WERI-Rb-1 (cell line): ENCODE measurements around the gene EVC2.

Source experiments
- DNase-seq: peaks from one replicate; pipeline ENCODE4 v3.0.0-alpha.2; 2020
- H3K27ac ChIP-seq: fragments of 250-450 bp; sonication (Bioruptor Pico); 2 replicates; pipeline ENCODE4 v1.5.1; 2020; ENCODE audit warnings: mild to moderate bottlenecking, moderate library complexity
- H3K27me3 ChIP-seq: fragments of 250-450 bp; sonication (Bioruptor Pico); 2 replicates; pipeline ENCODE4 v1.5.1; 2021; ENCODE audit warnings: mild to moderate bottlenecking, low read depth, moderate library complexity; ENCODE audit not compliant: insufficient read depth, severe bottlenecking
- H3K36me3 ChIP-seq: fragments of 250-450 bp; sonication (Bioruptor Pico); 2 replicates; pipeline ENCODE4 v1.5.1; 2020; ENCODE audit warnings: mild to moderate bottlenecking, moderate library complexity
- H3K4me3 ChIP-seq: 2 replicates; pipeline ENCODE4 v1.5.1; 2011; ENCODE audit warnings: low read depth, mild to moderate bottlenecking, control low read depth, low read length
- H3K9me3 ChIP-seq: fragments of 250-450 bp; sonication (Bioruptor Pico); 2 replicates; pipeline ENCODE4 v1.5.1; 2021; ENCODE audit warnings: mild to moderate bottlenecking, moderate library complexity; ENCODE audit not compliant: severe bottlenecking
- CTCF ChIP-seq: IDR thresholded peaks from 2 replicates; pipeline ENCODE4 v1.5.1; 2011; ENCODE audit warnings: low read depth, mild to moderate bottlenecking, control low read depth, inconsistent platforms, low read length

EVC2 gene

GRCh38 chr4:5568931-5569330, 139.4 kb downstream of the EVC2 start:
- no peak for TF ChIP-seq CTCF
- Histone ChIP-seq H3K9me3 (no peaks in the 10 kb centered on the region), H3K4me3 (no peak overlapping the region), H3K27ac (no peak overlapping the region), H3K36me3 (no peaks in the 10 kb centered on the region), H3K27me3 (no peaks in the 10 kb centered on the region)
- no peak for DNase-seq

DNA sequence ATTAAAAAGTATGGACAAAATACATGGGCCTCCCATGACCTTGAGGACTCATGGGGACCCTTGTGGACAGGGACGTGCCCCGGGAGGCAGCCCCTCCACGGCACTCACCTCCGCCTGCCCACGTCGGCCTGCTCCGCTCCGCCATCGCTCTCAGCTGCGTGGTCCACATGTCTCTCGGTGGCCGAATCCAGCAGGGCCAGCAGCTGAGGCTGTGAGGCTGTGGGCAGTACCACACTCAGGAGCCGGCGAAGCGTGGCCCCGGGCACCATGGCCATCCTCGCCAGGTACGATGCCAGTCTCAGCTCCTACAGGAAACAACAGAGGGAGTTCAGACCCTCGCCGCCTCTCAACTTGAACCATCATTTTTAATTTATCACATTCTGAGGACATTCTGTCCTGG, 140.0 kb downstream of the EVC2 start:
- DNase-seq, result no peak
- no peak overlapping the region for H3K27ac ChIP-seq
- TF ChIP-seq CTCF, result no peak
- H3K9me3 ChIP-seq, result no peaks in the 10 kb centered on the region
- no peaks in the 10 kb centered on the region for H3K36me3 ChIP-seq
- H3K4me3 ChIP-seq, result no peak overlapping the region
- H3K27me3 ChIP-seq, result no peaks in the 10 kb centered on the region

GRCh38 chr4:5566991-5567390, 141.4 kb downstream of the EVC2 start:
- H3K36me3 ChIP-seq, result no peaks in the 10 kb centered on the region
- TF ChIP-seq CTCF, result no peak

GRCh38 chr4:5566526-5566925, 141.8 kb downstream of the EVC2 start:
- Histone ChIP-seq H3K36me3 (no peaks in the 10 kb centered on the region), H3K27ac (no peak overlapping the region), H3K9me3 (no peaks in the 10 kb centered on the region), H3K4me3 (no peak overlapping the region), H3K27me3 (no peaks in the 10 kb centered on the region)
- no peak for DNase-seq
- no peak for TF ChIP-seq CTCF

More at GRCh38 chr4:5566991-5567390, 141.4 kb downstream of the EVC2 start:
- no peak overlapping the region for H3K27ac ChIP-seq
- no peak overlapping the region for H3K4me3 ChIP-seq
- H3K27me3 ChIP-seq, result no peaks in the 10 kb centered on the region
- H3K9me3 ChIP-seq, result no peaks in the 10 kb centered on the region
- no peak for DNase-seq

DNA sequence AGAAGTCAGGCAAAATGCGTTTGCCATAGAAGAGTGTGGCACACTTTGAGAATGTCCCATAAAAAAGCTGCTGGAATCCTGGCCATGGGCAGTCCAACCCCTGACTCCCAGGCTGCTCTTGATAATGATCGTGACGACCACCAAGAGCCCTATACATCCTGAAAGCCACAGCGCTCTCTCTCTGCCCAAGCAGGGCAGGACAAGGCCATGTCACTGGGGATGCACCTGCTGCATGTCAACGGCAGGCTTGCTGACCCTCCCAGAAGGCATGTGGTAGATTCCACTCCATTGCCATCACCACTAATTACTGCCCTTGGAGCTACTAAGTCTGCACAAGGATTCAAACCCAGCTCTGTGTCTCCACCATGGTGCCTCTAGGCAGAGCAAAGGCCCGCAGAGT, 144.5 kb downstream of the EVC2 start:
- H3K36me3 ChIP-seq, result no peaks in the 10 kb centered on the region
- H3K27me3 ChIP-seq, result no peaks in the 10 kb centered on the region
- H3K4me3 ChIP-seq, result no peak overlapping the region
- peaks cover 5% of the 10 kb centered on the region for H3K9me3 ChIP-seq
- no peak for DNase-seq
- H3K27ac ChIP-seq, result no peak overlapping the region
- no peak for TF ChIP-seq CTCF

DNA sequence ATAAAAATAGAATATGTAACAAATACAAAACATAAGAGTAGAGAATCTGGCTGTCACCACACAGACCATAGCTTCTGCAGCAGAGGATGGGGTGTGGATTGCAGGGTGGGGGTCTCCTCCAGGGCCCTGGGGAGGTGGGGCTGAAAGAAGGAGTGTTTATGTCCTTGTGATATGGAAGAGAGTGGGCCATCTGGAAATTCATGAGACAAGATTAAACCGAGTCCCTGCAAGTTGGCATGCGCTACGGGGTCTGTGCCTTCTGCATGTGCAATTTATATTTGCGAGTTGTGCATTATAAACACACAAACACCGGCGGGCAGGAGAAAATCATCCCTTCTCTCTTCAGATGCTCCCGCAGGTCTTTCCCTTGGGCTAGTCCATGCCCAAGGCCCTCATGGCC, 145.9 kb downstream of the EVC2 start:
- Histone ChIP-seq H3K4me3 (no peak overlapping the region), H3K27me3 (no peaks in the 10 kb centered on the region), H3K36me3 (no peaks in the 10 kb centered on the region), H3K9me3 (peaks cover 5% of the 10 kb centered on the region), H3K27ac (no peak overlapping the region)
- no peak for TF ChIP-seq CTCF
- no peak for DNase-seq
